Measurements from ENCODE around the gene ASTL.

ASTL gene

DNA sequence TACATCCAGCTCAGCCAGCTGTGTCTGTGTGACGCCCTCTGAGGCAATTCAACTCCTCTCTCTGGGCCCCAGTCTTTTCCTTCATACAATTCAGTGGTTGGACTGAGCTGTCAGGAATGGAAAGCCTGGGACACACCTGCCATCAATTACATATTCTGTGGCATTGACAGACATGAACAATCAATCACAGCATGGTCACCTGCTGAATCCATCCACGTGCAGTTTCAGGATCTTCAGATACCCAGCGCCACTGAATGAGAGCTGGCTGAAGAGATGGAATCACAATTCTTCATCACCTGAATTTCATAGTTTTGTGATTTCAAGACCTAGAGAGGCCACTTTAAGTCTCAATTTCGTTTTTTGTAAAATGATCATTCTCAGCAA, 27.1 kb downstream of the ASTL start:
- DNase-seq = no peak

- no peak for DNase-seq
Observed at GRCh38 chr2:96110621-96111256, 27.6 kb downstream of the ASTL start.

DNA sequence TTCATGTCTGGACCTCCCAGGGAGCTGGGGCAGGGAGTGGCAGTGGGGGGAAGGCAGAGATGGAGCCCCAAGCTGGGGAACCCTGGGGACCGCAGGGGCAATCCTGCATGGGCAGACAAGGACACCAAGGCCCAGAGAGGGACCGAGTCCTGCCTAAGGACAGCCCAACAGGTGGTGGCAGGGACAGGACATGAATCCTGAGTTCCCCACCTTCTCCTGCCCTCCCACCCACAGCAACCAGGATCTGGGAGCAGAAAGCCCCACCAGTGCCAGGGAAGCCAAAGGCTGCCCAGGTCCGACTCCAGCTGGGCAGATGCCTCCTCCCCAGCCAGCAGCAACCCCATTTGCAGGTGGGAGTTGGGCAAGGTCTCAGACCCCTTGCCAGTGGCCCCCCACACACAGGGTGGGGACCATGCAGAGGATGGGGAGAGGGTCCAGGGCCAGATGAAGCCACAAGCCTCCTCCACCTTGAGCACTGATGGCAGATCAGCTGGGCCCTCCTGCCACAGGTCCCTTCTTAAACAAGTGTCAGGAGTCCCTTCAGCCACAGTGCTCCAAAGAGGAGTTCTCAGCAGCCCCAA, 28.3 kb downstream of the ASTL start:
- DNase-seq = no peak

DNA sequence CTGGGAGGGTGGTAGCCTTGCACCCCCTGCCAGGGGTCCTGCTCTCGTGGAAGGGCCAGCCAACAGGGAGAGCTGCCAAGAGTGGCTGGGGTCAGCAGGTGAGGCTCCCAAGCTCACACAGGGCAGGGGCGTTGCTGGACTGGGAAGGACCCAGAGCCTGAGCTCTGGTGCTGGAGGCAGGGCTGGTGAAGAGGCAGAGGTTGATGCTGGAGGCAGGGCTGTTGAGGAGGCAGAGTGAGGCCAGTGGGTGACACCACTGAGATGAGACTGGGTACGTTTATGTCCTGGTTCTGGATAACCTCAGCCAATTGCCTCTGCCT, 29.0 kb downstream of the ASTL start:
- no peak for DNase-seq

DNA sequence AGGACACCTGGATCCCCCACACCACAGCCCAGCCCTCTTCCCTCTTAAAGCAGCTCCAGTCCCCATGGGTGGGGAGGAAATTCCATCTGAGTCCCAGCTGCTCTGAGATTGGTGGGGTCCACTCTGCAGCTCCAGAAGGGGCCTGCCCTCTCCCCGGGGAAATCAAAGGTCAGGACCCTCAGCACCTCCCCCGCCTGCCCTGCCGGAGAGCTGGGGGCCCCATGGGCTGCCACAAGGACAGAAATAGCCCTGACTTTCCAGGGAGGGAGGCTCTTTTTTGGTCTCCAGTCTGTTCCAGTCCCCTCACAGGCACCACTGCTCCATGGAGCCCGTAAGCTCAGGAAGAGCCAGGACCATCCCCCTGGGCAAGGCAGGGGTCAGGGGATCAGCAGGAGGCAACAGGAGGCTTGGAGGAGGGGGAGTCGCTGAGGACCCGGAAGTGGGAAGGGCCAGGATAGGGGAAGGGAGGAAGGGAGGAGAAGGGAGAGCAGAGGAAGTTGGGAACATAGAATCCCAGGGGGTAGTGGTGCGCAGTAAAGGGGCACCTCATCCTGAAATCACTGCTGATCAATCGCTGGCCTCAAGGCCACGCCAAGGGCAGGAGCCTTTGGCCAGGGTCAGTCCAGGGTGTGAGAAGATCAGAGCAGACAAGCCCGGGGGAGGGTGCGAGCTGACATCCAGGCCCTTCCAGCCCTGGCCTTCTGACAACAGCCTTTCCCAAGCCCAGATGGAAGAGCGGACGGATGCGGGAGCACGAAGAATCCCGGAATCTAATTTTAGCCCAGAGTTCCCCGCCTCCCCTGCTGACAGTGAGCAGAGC, 29.6 kb downstream of the ASTL start:
- no peak for DNase-seq

DNA sequence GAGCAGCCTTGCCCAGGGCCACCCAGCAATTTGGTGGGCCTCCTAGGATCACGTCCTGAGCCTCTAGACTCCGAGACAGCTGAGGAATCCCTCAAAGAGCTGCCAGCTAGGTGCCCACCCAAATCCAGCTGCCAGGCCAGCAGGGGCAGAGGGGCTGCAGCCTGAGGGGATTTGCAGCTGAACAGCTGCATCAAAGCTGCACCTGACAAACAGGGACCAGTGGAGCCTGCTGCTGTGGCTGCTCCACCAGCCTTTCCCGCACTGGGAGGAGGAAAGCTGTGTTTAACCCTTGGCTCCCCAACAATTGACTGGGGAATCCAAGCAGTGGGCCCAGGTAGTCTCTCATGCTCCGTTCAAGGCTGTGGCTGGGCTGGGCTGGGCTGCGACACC, 30.2 kb downstream of the ASTL start:
- DNase-seq = no peak

DNA sequence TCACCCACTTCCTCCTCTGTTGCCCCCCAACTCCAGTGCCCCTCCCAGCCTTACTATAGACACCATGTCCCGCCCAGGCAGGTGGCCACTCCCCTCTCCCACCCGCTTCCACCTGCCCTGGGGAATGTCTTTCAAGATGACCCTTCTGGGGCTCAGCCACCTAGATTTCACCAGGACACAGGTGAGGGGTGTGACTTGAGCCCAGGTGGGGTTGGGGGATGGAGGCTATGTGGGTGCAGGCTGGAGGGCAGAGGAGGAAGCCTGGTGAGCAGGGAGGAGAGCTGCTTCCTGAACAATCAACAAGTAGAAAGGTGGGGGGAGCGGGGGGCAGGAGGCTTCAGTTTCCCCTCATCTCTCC, 30.6 kb downstream of the ASTL start:
- DNase-seq = no peak

DNA sequence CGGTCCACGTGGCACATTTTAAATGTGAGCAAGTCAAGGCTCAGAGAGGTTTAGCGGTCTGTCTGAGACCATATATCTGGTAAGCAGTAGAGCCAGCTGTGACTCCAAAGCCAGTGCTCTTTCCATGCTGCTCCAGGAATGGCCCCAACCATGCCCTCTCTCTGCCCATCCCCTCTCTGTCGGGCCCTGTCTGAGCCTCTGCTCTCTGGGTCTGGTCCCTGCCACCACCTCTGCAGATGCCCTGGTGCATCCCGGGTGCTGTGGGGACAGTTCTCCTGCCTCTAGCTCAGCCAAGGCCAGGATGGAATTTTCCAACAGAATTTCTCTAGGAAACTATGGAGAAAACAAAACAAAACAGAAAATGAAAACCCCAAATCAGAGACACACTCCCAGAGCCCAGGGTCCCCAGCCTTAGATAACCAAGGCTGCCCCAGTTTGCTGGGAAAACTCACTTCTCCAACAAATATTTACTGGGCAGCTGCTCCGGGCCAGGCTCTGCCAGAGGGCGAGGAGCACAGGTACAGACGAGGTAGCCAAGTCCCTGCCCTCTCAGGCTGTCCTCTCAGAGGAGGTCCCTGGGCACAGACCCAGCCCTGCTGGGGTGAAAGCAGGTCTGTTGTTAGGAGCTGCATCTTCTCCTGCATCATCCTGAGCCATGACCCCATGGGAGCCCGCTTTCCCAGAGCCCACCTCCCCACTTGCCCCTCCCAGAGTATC, 31.2 kb downstream of the ASTL start:
- no peak for DNase-seq

DNA sequence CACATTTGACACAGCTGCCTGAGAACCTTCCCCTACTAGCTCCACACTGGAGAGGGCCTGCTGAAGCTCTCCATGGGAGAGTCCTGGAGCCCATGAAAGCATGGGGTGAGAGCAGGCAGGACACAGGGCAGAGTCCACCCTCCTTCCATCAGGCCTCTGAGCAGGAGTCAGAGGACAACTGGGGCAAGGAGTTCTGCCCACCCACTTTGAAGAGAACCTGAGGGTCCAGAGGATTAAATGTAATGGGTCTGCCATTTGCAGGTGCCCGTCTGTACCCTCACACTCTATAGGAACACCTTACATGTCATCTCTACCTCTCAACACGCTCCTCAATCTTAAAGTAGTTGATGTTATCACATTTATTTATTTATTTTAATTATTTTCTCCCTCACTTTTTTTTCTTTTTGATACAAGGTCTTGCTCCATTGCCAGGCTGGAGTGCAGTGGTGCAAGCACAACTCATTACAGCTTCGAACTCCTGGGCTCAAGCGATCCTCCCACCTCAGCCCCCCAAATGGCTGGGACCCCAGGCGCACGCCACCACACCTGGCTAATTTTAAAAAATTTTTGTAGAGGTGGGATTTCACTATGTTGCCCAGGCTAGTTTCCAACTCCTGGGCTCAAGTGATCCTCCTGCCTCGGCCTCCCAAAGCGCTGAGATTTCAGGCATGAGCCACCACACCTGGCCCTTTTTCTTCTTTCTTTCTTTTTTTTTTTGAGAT, 32.1 kb downstream of the ASTL start:
- no peak for DNase-seq

DNA sequence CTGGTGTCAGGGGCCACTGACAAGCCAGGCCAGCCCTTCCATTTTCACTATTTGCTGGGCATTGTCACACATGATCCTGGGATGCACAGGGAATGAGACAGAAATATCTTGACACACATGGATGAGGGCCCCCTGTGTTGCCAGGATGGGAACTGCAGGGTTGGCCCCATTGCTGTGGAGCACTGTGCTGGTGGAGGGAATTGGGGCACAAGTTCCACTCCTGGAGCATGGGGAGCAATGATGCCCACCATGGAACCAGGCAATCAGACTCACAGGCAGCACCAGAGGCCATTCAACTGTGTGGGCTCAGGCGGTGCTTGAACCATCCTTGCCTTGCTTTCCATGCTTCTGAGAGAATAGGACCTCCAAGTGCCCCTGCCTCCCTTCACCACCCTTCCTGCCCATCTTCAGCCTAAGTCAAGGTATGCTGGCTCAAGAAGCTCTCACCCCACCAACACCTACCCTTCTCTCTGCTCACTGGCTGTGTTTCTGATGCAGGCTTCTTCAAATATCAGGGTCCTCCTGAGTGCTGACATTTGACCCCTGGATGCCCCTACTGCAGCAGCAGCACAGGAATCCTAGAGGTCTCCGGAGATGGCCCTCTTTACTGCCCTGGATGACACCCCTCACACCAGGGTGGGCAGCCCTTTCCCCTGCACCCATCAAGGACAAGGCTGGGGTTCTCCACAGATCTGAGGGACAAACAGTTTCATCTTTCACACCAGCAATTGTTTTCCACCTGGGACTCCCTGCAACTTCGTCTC, 33.0 kb downstream of the ASTL start:
- no peak for DNase-seq

- no peak for DNase-seq
Observed at GRCh38 chr2:96104487-96104861, 33.8 kb downstream of the ASTL start.

- DNase-seq = no peak
Observed at GRCh38 chr2:96103761-96104486, 34.4 kb downstream of the ASTL start.

DNA sequence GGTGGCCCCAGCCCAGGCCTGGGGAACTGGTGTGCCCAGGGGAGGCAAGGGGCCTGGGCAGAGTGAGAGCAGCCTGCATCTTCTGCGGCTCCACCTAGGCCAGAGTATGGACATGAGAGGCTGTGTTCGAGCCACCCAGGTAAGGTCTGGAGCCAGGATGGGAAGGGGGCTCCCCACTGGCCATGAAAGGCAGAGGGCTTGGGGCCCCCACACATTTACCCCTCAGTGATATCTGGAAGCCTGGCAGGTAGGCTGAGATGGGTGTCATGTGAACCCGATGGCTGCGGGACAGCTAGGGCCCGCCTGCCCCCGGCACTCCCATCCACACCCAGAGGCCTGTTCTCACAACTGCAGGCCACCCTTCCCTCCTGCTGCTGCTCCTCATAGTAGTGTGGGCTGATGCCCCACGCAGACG, 35.1 kb downstream of the ASTL start:
- no peak for DNase-seq

- no peak for DNase-seq
Observed at GRCh38 chr2:96102596-96103186, 35.6 kb downstream of the ASTL start.

DNA sequence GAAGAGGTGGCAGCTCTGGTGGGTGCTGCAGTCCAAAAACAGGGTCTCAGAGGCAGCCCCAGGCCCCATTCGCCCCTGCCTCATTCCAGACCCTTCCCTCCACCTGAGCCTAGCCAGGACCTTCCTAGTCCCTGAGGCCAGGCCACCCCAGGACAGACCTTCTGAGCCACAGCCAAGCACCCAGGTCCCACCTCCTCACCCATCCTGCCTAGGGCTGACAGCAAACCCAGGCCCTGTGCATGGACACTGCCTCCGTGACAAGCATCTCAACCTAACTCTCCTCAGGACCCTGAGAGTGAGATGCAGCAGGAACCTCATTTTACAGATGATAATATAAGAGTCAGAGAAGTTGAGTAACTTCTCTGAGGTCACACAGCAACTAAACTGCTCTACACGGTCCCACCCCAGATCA, 37.4 kb downstream of the ASTL start:
- DNase-seq = peak; percentile 5 to 10

DNA sequence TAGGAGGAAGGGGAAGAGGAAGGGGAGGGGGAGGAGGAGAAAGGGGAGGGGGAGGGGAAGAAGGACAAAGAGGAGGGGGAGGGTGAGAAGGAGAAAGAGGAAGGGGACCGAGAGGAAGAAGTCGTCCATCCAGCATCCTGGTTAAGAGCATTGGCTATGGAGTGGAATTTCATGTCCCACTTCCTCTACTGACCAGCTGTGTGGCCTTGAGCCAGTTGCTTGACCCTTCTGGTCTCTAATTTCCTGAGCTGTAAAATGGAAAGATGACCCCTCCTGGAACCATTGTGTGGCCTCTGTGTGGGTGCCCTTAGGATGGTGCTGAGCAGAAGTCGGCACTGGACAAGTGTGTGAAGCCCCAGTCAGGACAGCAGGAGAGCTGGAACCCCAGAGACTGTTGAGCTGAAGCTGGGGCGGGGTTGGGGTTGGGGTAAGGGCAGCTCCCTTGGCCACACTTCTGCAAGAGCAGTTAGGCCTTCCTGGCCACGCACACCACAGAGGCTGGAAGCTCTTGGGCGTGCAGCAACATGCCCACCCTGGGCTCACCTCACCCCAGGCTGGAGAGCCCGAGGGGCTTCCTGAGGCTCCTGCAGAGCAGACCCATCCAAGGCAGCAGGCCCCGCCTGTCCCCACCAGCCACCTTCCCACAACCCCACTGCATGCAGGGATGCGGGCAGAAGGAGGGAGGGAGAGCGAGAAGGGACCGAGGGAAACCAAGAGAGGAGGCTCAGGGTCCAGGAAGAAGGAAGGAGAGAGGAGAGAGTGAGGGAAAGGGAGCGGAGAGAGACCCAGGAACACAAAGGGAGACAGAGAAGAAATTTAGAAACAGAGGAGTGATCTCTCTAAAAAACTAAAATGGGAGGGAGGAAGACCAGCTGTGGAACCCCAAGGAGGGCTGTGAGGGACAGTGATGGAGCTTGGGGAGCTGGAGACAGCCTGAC, 38.2 kb downstream of the ASTL start:
- DNase-seq = peak; percentile 13

DNA sequence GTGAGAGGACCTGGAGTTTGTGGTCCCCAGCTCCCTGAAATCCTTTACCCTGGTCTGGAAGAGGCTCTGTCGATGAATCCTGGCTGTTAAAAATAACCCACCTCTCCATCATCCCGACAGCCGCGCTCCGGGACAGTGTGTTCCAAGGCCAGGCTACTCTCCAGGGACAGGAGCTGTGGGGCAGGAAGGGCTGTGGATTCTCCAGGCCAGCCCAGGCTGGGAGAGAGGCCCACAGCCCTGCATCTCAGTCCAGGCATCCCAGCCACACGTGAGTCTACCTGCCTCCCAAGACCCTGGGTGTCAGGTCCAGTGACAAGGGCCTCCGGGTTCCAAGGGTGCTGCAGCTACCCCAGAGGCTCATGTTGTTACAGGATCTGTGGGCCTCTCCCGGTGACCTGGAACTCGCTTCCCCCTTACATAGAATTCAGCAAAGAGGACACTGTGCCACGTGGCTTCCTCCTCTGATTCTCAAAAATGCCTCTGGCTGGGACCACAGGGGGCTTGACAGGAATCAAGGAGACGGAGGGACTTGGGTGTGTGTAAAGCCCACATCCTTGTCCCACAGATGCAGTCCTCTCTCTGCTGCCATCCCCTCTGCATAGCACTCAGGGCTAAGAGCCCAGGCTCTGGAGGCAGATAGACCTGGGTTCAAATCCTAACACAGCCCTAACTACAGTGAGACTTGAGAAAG, 39.3 kb downstream of the ASTL start:
- peak in 1 of 2 experiments; percentile 14 for DNase-seq

DNA sequence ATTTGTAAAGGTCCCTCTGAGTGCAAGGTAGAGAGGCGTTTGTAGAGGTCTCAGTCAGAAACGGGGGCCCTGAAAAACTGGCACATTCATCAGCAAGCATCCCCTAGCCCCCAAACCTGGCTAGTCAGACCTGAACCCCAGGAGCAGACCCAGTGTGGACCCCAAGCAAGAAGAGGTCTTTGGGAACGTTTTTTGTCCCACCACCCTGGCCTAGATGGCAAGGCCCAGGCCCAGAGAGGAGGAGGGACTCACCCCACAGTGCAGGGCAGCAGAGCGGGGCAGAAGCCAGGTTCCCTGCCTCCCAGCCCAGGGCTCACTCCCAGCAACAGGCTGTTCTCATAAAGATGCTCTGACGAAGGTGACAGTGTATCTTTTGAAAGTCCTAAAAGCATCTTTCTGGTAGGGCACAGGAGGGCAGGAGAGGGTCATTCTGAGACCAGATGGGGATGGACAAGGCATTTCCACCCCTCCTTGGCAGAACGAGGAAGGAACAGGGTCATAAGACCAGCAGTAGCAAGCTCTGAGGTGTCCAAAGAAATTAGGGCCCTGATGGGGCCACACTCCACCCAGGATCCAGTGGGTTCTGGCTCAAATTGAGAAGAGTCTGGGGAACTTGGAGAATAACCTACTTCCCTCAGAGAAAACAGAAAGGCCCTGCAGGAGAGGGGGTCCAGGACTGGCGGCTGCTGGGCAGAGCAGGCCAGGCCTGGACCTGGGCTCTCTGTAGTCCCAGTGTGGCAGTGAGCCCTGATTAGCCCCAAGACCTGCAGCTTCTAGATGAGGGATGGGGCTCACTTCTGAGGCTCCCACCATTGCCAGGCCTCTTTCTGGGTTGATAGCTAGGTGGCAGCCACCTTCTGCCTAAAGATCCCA, 40.1 kb downstream of the ASTL start:
- DNase-seq = peak in 1 of 2 experiments; percentile 11

All from activated T-cell treated with anti-CD3 and anti-CD28 coated beads, Interleukin-2, amount 50 U/mL, for 48 hours (primary cell).